WERI-Rb-1 (cell line): ENCODE results near the gene TGFBI.
A peak's percentile ranks its signal among the peaks of the same experiment; 100 is the strongest.

ENCODE experiments used
- DNase-seq: peaks from one replicate; pipeline ENCODE4 v3.0.0-alpha.2; 2020
- H3K27ac ChIP-seq: fragments of 250-450 bp; sonication (Bioruptor Pico); 2 replicates; pipeline ENCODE4 v1.5.1; 2020; ENCODE audit warnings: mild to moderate bottlenecking, moderate library complexity
- H3K27me3 ChIP-seq: fragments of 250-450 bp; sonication (Bioruptor Pico); 2 replicates; pipeline ENCODE4 v1.5.1; 2021; ENCODE audit warnings: mild to moderate bottlenecking, low read depth, moderate library complexity; ENCODE audit not compliant: insufficient read depth, severe bottlenecking
- H3K36me3 ChIP-seq: fragments of 250-450 bp; sonication (Bioruptor Pico); 2 replicates; pipeline ENCODE4 v1.5.1; 2020; ENCODE audit warnings: mild to moderate bottlenecking, moderate library complexity
- H3K4me3 ChIP-seq: 2 replicates; pipeline ENCODE4 v1.5.1; 2011; ENCODE audit warnings: low read depth, mild to moderate bottlenecking, control low read depth, low read length
- H3K9me3 ChIP-seq: fragments of 250-450 bp; sonication (Bioruptor Pico); 2 replicates; pipeline ENCODE4 v1.5.1; 2021; ENCODE audit warnings: mild to moderate bottlenecking, moderate library complexity; ENCODE audit not compliant: severe bottlenecking
- CTCF ChIP-seq: IDR thresholded peaks from 2 replicates; pipeline ENCODE4 v1.5.1; 2011; ENCODE audit warnings: low read depth, mild to moderate bottlenecking, control low read depth, inconsistent platforms, low read length

Gene TGFBI

GRCh38 chr5:136028782-136029742 lies at the start of gene TGFBI:
TSS of gene TGFBI (plus strand) at chr5:136028988. CDS start at chr5:136029056, 68 bp downstream.
- Histone ChIP-seq H3K27ac (no peak within 1 kb of the TSS), H3K27me3 (no peaks in the 10 kb centered on the region), H3K9me3 (no peaks in the 10 kb centered on the region), H3K36me3 (no peaks in the 10 kb centered on the region), H3K4me3 (peak within 1 kb of the TSS; percentile 26)
- no peak for TF ChIP-seq CTCF
- DNase-seq, result peak; percentile 42

GRCh38 chr5:135978993-135979392 lies 49.8 kb upstream of the TGFBI start:
- Histone ChIP-seq H3K36me3 (no peaks in the 10 kb centered on the region), H3K27ac (no peak overlapping the region), H3K9me3 (no peaks in the 10 kb centered on the region), H3K27me3 (no peaks in the 10 kb centered on the region), H3K4me3 (no peak overlapping the region)
- no peak for DNase-seq
- TF ChIP-seq CTCF, result no peak

GRCh38 chr5:135979510-135979909 lies 49.3 kb upstream of the TGFBI start:
- Histone ChIP-seq H3K36me3 (no peaks in the 10 kb centered on the region), H3K4me3 (no peak overlapping the region)

GRCh38 chr5:135980620-135981019 lies 48.2 kb upstream of the TGFBI start:
- no peaks in the 10 kb centered on the region for H3K9me3 ChIP-seq
- H3K36me3 ChIP-seq, result no peaks in the 10 kb centered on the region
- no peak for TF ChIP-seq CTCF
- no peaks in the 10 kb centered on the region for H3K27me3 ChIP-seq
- H3K4me3 ChIP-seq, result no peak overlapping the region
- no peak overlapping the region for H3K27ac ChIP-seq
- DNase-seq, result no peak

More at GRCh38 chr5:135979510-135979909, 49.3 kb upstream of the TGFBI start:
- no peak for DNase-seq
- no peaks in the 10 kb centered on the region for H3K9me3 ChIP-seq
- H3K27me3 ChIP-seq, result no peaks in the 10 kb centered on the region
- no peak overlapping the region for H3K27ac ChIP-seq
- no peak for TF ChIP-seq CTCF

GRCh38 chr5:135985951-135986350 lies 42.8 kb upstream of the TGFBI start:
- Histone ChIP-seq H3K9me3 (no peaks in the 10 kb centered on the region), H3K27me3 (no peaks in the 10 kb centered on the region), H3K4me3 (no peak overlapping the region), H3K36me3 (no peaks in the 10 kb centered on the region), H3K27ac (no peak overlapping the region)
- TF ChIP-seq CTCF, result no peak
- DNase-seq, result no peak

GRCh38 chr5:135986401-135986800 lies 42.4 kb upstream of the TGFBI start:
- H3K36me3 ChIP-seq, result no peaks in the 10 kb centered on the region
- no peak overlapping the region for H3K27ac ChIP-seq
- no peak overlapping the region for H3K4me3 ChIP-seq
- DNase-seq, result no peak
- no peaks in the 10 kb centered on the region for H3K9me3 ChIP-seq
- TF ChIP-seq CTCF, result no peak
- no peaks in the 10 kb centered on the region for H3K27me3 ChIP-seq
